A673 (cell line): ENCODE measurements around the gene TP53I11. TPM values are rescaled to one million over a fixed set of nuclear protein-coding genes. Genes with fewer than 3 reads are reported as not detected.

ENCODE experiments used
- BruUV-seq: library from RNA; stranded (reverse); fragments of 400-500 nt; replicated peaks from 2 replicates; lab custom pipeline; 2021; lab: Mats Ljungman, UMichigan
- CTCF ChIA-PET: fragments of 300-600 bp; sonication (Branson Sonifier 250); formaldehyde crosslinking; loops from one replicate; lab custom pipeline; 2022; ENCODE audit warnings: antibody characterized with exemption; lab: Charles Lee
- POLR2A ChIA-PET: fragments of 300-600 bp; sonication (Branson Sonifier 250); formaldehyde crosslinking; loops from one replicate; lab custom pipeline; 2022; ENCODE audit warnings: antibody characterized with exemption; ENCODE audit not compliant: low non-redundant PET; lab: Charles Lee
- DNase-seq: peaks from one replicate; pipeline ENCODE4 v3.0.0-alpha.2; 2015; ENCODE audit warnings: low spot score
- H3K27ac ChIP-seq: fragments of 200-600 bp; sonication (generic); 2 replicates; pipeline ENCODE4 v1.5.1; 2016; ENCODE audit warnings: mixed run types, low read depth, mild to moderate bottlenecking, mixed read lengths, antibody characterized with exemption, low read length; ENCODE audit not compliant: poor library complexity, severe bottlenecking
- H3K27me3 ChIP-seq: fragments of 200-600 bp; sonication (generic); replicated peaks from 2 replicates; pipeline ENCODE4 v1.6.1; 2017; ENCODE audit warnings: mixed run types, low read depth, mild to moderate bottlenecking, mixed read lengths, antibody characterized with exemption, low read length; ENCODE audit not compliant: insufficient read depth, poor library complexity
- H3K36me3 ChIP-seq: fragments of 200-600 bp; sonication (generic); 2 replicates; pipeline ENCODE4 v1.6.1; 2016; ENCODE audit warnings: mixed run types, mild to moderate bottlenecking, mixed read lengths, antibody characterized with exemption, low read length; ENCODE audit not compliant: insufficient read depth, poor library complexity, severe bottlenecking
- H3K4me1 ChIP-seq: fragments of 200-600 bp; sonication (generic); 2 replicates; pipeline ENCODE4 v1.6.1; 2017; ENCODE audit warnings: mixed run types, mild to moderate bottlenecking, mixed read lengths, antibody characterized with exemption, low read length; ENCODE audit not compliant: insufficient read depth, poor library complexity, severe bottlenecking
- H3K4me3 ChIP-seq: fragments of 200-600 bp; sonication (generic); 2 replicates; pipeline ENCODE4 v1.5.1; 2016; ENCODE audit warnings: low read depth, mixed run types, mild to moderate bottlenecking, mixed read lengths, low read length; ENCODE audit not compliant: poor library complexity, severe bottlenecking
- H3K9me3 ChIP-seq: fragments of 200-600 bp; sonication (generic); 2 replicates; pipeline ENCODE4 v1.6.1; 2016; ENCODE audit warnings: mixed run types, low read depth, mild to moderate bottlenecking, mixed read lengths, antibody characterized with exemption, low read length; ENCODE audit not compliant: poor library complexity, severe bottlenecking
- EZH2 ChIP-seq: fragments of 200-600 bp; sonication (generic); IDR thresholded peaks from 2 replicates; pipeline ENCODE4 v1.6.1; 2017; ENCODE audit warnings: borderline replicate concordance, low read depth, mild to moderate bottlenecking, mixed read lengths, antibody characterized with exemption, low read length; ENCODE audit not compliant: poor library complexity, severe bottlenecking
- intact Hi-C: fragments of 100-400 bp; cut with micrococcal nuclease; formaldehyde crosslinking; loops from one replicate; pipeline ENCODE4 v1.10.0; 2022; ENCODE audit not compliant: unreplicated experiment
- total RNA-seq: library from RNA; stranded (reverse); gene quantifications from 2 replicates; pipeline ENCODE4 v1.2.3, GENCODE V29; 2021
- TF ChIP-seq, protein P1 (sequence below): fragments of 300-800, 200-600 bp; sonication (generic); conservative IDR thresholded peaks from 2 replicates; pipeline ENCODE4 v1.5.1; 2017; ENCODE audit warnings: low read depth, mild to moderate bottlenecking, antibody characterized with exemption, low read length, moderate library complexity, mixed read lengths

Gene TP53I11
- total RNA-seq, 1 experiment from 2014 or later, result 52.0 TPM

DNA sequence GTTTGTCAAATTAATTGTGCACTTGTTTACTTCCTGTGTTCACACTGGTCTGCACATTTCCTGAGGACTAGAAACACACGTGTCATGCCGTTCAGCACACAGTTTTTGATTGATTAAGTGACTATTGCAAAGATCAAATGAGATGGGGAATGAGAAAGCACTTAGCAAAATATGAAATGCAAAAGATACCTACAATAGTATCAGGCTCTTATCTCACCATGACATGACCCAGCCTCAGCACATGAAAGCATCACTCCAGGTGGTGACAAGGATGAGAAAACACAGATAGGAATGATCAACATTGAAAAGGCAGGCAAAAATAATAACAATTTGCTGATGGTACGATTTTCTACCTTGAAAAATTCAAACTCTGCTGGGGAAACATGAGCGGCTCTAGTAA lies 42.1 kb upstream of the TP53I11 start:
- BruUV-seq, result no TSS peak
- Histone ChIP-seq H3K4me1 (no peaks in the 10 kb centered on the region), H3K27ac (no peak overlapping the region), H3K4me3 (no peak overlapping the region), H3K36me3 (no peaks in the 10 kb centered on the region), H3K9me3 (no peaks in the 10 kb centered on the region), H3K27me3 (peaks cover 16% of the 10 kb centered on the region)
- CTCF ChIA-PET, result no interaction called here
- intact Hi-C loops, result no loop called here
- POLR2A ChIA-PET, result no interaction called here
- TF ChIP-seq, protein P1, sequence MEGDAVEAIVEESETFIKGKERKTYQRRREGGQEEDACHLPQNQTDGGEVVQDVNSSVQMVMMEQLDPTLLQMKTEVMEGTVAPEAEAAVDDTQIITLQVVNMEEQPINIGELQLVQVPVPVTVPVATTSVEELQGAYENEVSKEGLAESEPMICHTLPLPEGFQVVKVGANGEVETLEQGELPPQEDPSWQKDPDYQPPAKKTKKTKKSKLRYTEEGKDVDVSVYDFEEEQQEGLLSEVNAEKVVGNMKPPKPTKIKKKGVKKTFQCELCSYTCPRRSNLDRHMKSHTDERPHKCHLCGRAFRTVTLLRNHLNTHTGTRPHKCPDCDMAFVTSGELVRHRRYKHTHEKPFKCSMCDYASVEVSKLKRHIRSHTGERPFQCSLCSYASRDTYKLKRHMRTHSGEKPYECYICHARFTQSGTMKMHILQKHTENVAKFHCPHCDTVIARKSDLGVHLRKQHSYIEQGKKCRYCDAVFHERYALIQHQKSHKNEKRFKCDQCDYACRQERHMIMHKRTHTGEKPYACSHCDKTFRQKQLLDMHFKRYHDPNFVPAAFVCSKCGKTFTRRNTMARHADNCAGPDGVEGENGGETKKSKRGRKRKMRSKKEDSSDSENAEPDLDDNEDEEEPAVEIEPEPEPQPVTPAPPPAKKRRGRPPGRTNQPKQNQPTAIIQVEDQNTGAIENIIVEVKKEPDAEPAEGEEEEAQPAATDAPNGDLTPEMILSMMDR, result no peak
- no peak for TF ChIP-seq EZH2
- no peak for DNase-seq

DNA sequence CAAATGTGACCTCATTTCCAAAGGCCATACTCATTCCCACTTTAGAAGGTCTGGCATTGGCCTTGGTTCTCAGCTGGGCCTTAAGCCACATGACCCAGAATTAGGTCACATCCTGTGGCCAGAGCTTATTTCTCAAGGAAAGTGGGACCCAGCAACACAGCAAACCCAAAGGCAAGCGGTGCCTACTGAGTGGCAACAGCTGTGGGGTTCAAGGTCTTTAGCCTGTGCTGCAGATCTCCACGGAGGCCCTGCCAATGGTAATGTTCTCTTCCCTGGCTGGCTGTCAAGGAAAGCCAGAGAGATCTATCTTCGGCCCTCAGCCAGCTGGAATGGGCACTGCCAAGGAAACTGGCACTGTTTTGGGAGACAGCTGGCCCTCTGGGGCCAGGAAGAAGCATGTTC lies 41.5 kb upstream of the TP53I11 start:
- CTCF ChIA-PET, result no interaction called here
- Histone ChIP-seq H3K4me1 (no peaks in the 10 kb centered on the region), H3K27ac (no peak overlapping the region), H3K36me3 (no peaks in the 10 kb centered on the region), H3K9me3 (no peaks in the 10 kb centered on the region), H3K27me3 (peaks cover 16% of the 10 kb centered on the region), H3K4me3 (no peak overlapping the region)
- TF ChIP-seq, protein P1, result no peak
- TF ChIP-seq EZH2, result no peak
- POLR2A ChIA-PET, result no interaction called here
- intact Hi-C loops, result no loop called here
- no TSS peak for BruUV-seq
- DNase-seq, result no peak

DNA sequence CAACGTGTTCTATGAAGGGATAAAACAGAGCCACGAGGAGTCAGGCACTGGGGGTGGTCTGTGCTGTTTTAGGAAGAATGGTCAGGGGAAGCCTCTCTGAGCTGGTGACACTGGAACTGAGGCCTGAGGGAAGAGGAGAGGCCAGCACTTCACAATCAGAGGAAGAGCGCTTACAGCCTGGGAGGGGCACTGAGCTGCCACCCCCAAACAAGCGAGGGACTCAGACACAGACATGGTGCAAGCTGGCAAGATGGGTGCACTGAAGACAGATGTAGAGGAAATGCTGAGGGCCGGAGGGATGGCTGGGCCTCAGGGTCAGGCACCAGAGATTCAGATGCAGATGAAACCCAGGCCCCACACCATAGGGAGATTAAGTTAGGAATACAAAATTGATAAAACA lies 40.0 kb upstream of the TP53I11 start:
- Histone ChIP-seq H3K4me1 (no peaks in the 10 kb centered on the region), H3K27me3 (peaks cover 16% of the 10 kb centered on the region), H3K9me3 (no peaks in the 10 kb centered on the region), H3K27ac (no peak overlapping the region), H3K4me3 (no peak overlapping the region), H3K36me3 (no peaks in the 10 kb centered on the region)
- intact Hi-C loops, result no loop called here
- no peak for TF ChIP-seq EZH2
- TF ChIP-seq, protein P1, result no peak
- no peak for DNase-seq
- ChIA-PET POLR2A (interaction anchor here (0.5 kb wide), 1 partner anchor 794 kb away, joined by 9 read pairs; no protein-coding TSS in a partner anchor), CTCF (no interaction called here)
- no TSS peak for BruUV-seq
